Endothelial cell of umbilical vein (primary cell): ENCODE data around the gene HDAC5. TPM values are rescaled to one million over a fixed set of nuclear protein-coding genes. Genes with fewer than 3 reads are reported as not detected.

ENCODE experiments used
- BruUV-seq: library from RNA; stranded (reverse); fragments of 400-500 nt; replicated peaks from 2 replicates; lab custom pipeline; 2021; lab: Mats Ljungman, UMichigan
- CTCF ChIA-PET: fragments of 300-600, 350-600 bp; sonication (Branson Sonifier 250); formaldehyde crosslinking; loops from one replicate; lab custom pipeline; 2021; ENCODE audit warnings: antibody characterized with exemption, inconsistent platforms; lab: Charles Lee
- POLR2A ChIA-PET: fragments of 300-600, 350-600 bp; sonication (Branson Sonifier 250); formaldehyde crosslinking; loops from one replicate; lab custom pipeline; 2021; ENCODE audit warnings: antibody characterized with exemption, inconsistent platforms; lab: Charles Lee
- DNase-seq: peaks from one replicate; pipeline ENCODE4 v3.0.0-alpha.2; 2011; ENCODE audit warnings: low read depth, low spot score
- FAIRE-seq: peaks from 2 replicates; lab custom pipeline; 2011; peaks lifted over from hg19 to GRCh38; lab: Jason Lieb, UNC
- H2AFZ ChIP-seq: 2 replicates; pipeline ENCODE4 v1.6.0; 2012; ENCODE audit warnings: low read depth, low read length, control low read depth, inconsistent platforms
- H3K27ac ChIP-seq: 2 replicates; pipeline ENCODE4 v1.5.1; 2011; ENCODE audit warnings: low read depth, mild to moderate bottlenecking, control low read depth, low read length, moderate library complexity; ENCODE audit not compliant: insufficient read depth
- H3K27me3 ChIP-seq, 2 experiments: 2 replicates each; pipeline versions ENCODE4 v1.6.0 to v1.6.1; 2011; ENCODE audit warnings: low read length in 2 of 2, mixed read lengths in 1 of 2; ENCODE audit not compliant: control insufficient read depth in 2 of 2, insufficient read depth in 2 of 2
- H3K36me3 ChIP-seq, 2 experiments: 2 replicates in 1 of 2; 3 replicates in 1 of 2; pipeline ENCODE4 v1.5.1; 2011; ENCODE audit warnings: low read length in 2 of 2, mild to moderate bottlenecking in 1 of 2, moderate library complexity in 1 of 2; ENCODE audit not compliant: control insufficient read depth in 2 of 2, insufficient read depth in 2 of 2; ENCODE audit errors: extremely low read depth in 1 of 2
- H3K4me1 ChIP-seq: 3 replicates; pipeline ENCODE4 v1.5.1; 2011; ENCODE audit warnings: mild to moderate bottlenecking, low read length; ENCODE audit not compliant: control insufficient read depth, insufficient read depth; ENCODE audit errors: extremely low read depth
- H3K4me2 ChIP-seq: 2 replicates; pipeline ENCODE4 v1.6.1; 2011; ENCODE audit warnings: low read length, control low read depth, mixed read lengths; ENCODE audit not compliant: insufficient read depth
- H3K4me3 ChIP-seq, 3 experiments: fragments of 200-600 bp in 1 of 3; sonication (generic), shearing (Covaris generic) in 1 of 3; replicated peaks in 1 of 3; 2 replicates each; pipeline ENCODE4 v1.5.1; 2011 to 2016; ENCODE audit warnings: control low read depth in 3 of 3, low read length in 3 of 3, mild to moderate bottlenecking in 2 of 3, inconsistent platforms in 1 of 3, low read depth in 1 of 3, moderate library complexity in 1 of 3; ENCODE audit not compliant: insufficient read depth in 1 of 3
- H3K79me2 ChIP-seq: 2 replicates; pipeline ENCODE4 v1.6.0; 2012; ENCODE audit warnings: low read length, inconsistent platforms; ENCODE audit not compliant: control insufficient read depth, insufficient read depth
- H3K9ac ChIP-seq: replicated peaks from 2 replicates; pipeline ENCODE3; 2011; ENCODE audit warnings: low read length, control low read depth; ENCODE audit not compliant: insufficient read depth; ENCODE audit errors: extremely low read depth
- H3K9me1 ChIP-seq: replicated peaks from 3 replicates; pipeline ENCODE4 v1.6.0; 2011; ENCODE audit warnings: mild to moderate bottlenecking, low read length; ENCODE audit not compliant: control insufficient read depth, insufficient read depth; ENCODE audit errors: extremely low read depth
- H3K9me3 ChIP-seq: replicated peaks from 2 replicates; pipeline ENCODE4 v1.5.1; 2012; ENCODE audit warnings: low read length, inconsistent platforms; ENCODE audit not compliant: control insufficient read depth, insufficient read depth
- H4K20me1 ChIP-seq: replicated peaks from 2 replicates; pipeline ENCODE3; 2011; ENCODE audit warnings: mild to moderate bottlenecking, low read length; ENCODE audit not compliant: control insufficient read depth, insufficient read depth; ENCODE audit errors: extremely low read depth
- CTCF ChIP-seq, 2 donors: IDR thresholded peaks; 1 replicate in 1 of 2; 2 replicates in 1 of 2; pipeline ENCODE4 v1.5.1; 2011; ENCODE audit warnings: low read length in 2 of 2, mild to moderate bottlenecking in 2 of 2, moderate library complexity in 2 of 2, control low read depth in 1 of 2, inconsistent platforms in 1 of 2, low read depth in 1 of 2; ENCODE audit not compliant: insufficient read depth in 1 of 2; ENCODE audit errors: extremely low read depth in 1 of 2
- EZH2 ChIP-seq: IDR thresholded peaks from 2 replicates; pipeline ENCODE4 v1.6.1; 2012; ENCODE audit warnings: borderline replicate concordance, low read depth, mild to moderate bottlenecking, moderate library complexity, low read length, inconsistent platforms; ENCODE audit not compliant: severe bottlenecking
- FOS ChIP-seq: IDR thresholded peaks from 2 replicates; pipeline ENCODE4 v1.6.1; 2011; ENCODE audit warnings: mild to moderate bottlenecking, low read length, moderate library complexity, borderline replicate concordance; ENCODE audit not compliant: insufficient read depth
- GATA2 ChIP-seq: IDR thresholded peaks from 2 replicates; pipeline ENCODE4 v1.7.0; 2011; ENCODE audit warnings: low read depth, mild to moderate bottlenecking, moderate library complexity, mixed read lengths, low read length; ENCODE audit not compliant: insufficient read length, insufficient read depth
- JUN ChIP-seq: IDR thresholded peaks from 2 replicates; pipeline ENCODE4 v1.6.1; 2011; ENCODE audit warnings: borderline replicate concordance, low read depth; ENCODE audit not compliant: insufficient read length, insufficient read depth
- MAX ChIP-seq: IDR thresholded peaks from 2 replicates; pipeline ENCODE4 v1.6.1; 2011; ENCODE audit not compliant: insufficient read depth, insufficient read length
- MYC ChIP-seq: IDR thresholded peaks from one replicate; pipeline ENCODE4 v1.6.1; 2011; ENCODE audit warnings: mild to moderate bottlenecking, low read depth, low read length
- POLR2A ChIP-seq: IDR thresholded peaks from 2 replicates; pipeline ENCODE4 v1.6.1; 2012; ENCODE audit warnings: low read depth, mild to moderate bottlenecking, control low read depth, low read length
- POLR2AphosphoS5 ChIP-seq: IDR thresholded peaks from 2 replicates; pipeline ENCODE4 v1.6.1; 2012; ENCODE audit warnings: low read depth, mild to moderate bottlenecking, control low read depth, low read length, moderate library complexity; ENCODE audit not compliant: insufficient read depth
- dilution Hi-C: fragments of 300-500 bp; cut with MboI; formaldehyde crosslinking; loops from one replicate; pipeline ENCODE4 v1.15.0; 2019; ENCODE audit warnings: low sequenced_read_pairs; ENCODE audit not compliant: extremely low pct_ligation_motif_present
- intact Hi-C: fragments of 100-400 bp; cut with micrococcal nuclease; formaldehyde crosslinking; loops from one replicate; pipeline ENCODE4 v1.10.0; 2022
- polyA plus RNA-seq, 4 experiments: library from polyadenylated mRNA; depleted of rRNA in 3 of 4; stranded (reverse) in 3 of 4; unstranded in 1 of 4; fragments of >200 nt; gene quantifications; 2 replicates each; pipeline versions ENCODE4 v1.2.1 to v1.2.3, GENCODE V29; 2011 to 2012; ENCODE audit warnings: missing spikeins in 1 of 4
- total RNA-seq: library from RNA; stranded (reverse); gene quantifications from 2 replicates; pipeline ENCODE4 v1.2.3, GENCODE V29; 2021

Gene HDAC5
- total and polyA plus RNA-seq, 2 donors (not counting 3 experiments of a cell fraction or from before 2014, with no cell fraction given) = 35.4 to 40.4 TPM

GRCh38 chr17:44066204-44066930 lies 57.1 kb downstream of the HDAC5 start, which contains the start of gene LSM12:
Gene LSM12 (minus strand): TSS chr17:44066671. CDS start chr17:44066587, 84 bp downstream.
- H2AFZ ChIP-seq = peak within 1 kb of the TSS; percentile 6
- H3K4me1 ChIP-seq = peaks cover 22% of the 10 kb centered on the region
- TF ChIP-seq JUN = no peak
- peak; percentile 60 for TF ChIP-seq POLR2A
- no peak for TF ChIP-seq FOS
- no peak for TF ChIP-seq CTCF (IDR thresholded peaks at IDR 0.05; ENCODE audit: extremely low read depth in 1 of 2, insufficient read depth in 1 of 2, low read depth in 1 of 2, low read length in 2 of 2)
- TF ChIP-seq POLR2AphosphoS5 = peak; percentile 67
- no peak for TF ChIP-seq MAX
- TF ChIP-seq GATA2 = no peak
- TF ChIP-seq MYC = no peak
- no peak for TF ChIP-seq EZH2
- dilution Hi-C loops (no loop called here), intact Hi-C loops (loop anchor here (1.0 kb wide), 2 partner anchors 29 to 57 kb away; partner anchors contain the start of gene HDAC5)
- no peaks in the 10 kb centered on the region for H3K9me3 ChIP-seq
- H3K79me2 ChIP-seq = peaks cover 48% of the 10 kb centered on the region
- peak; percentile 94 for DNase-seq
- H3K4me2 ChIP-seq = peak within 1 kb of the TSS; percentile 77
- peaks cover 4 to 12% of the 10 kb centered on the region in 2 experiments for H3K36me3 ChIP-seq
- FAIRE-seq = peak; percentile 76
- H3K27ac ChIP-seq = peak within 1 kb of the TSS; percentile 87
- no peaks in the 10 kb centered on the region for H3K27me3 ChIP-seq
- H3K9me1 ChIP-seq = no peaks in the 10 kb centered on the region
- H3K4me3 ChIP-seq = peak within 1 kb of the TSS; percentile 89 to 97 (median 92)
- H3K9ac ChIP-seq = peak within 1 kb of the TSS; percentile 93
- no peaks in the 10 kb centered on the region for H4K20me1 ChIP-seq
- CTCF ChIA-PET = interaction anchor here (0.5 to 1.9 kb wide), 9 partner anchors 17 to 137 kb away, joined by 3 to 9 read pairs (median 4); partner anchors contain the start of gene HDAC5
- BruUV-seq = no TSS peak
- POLR2A ChIA-PET = interaction anchor here (0.5 to 1.5 kb wide), 5 partner anchors 50 to 636 kb away, joined by 3 to 7 read pairs (median 4); partner anchors contain the start of gene HDAC5
